ENCODE results near the gene TMEM178B.

TMEM178B gene

GRCh38 chr7:141042222-141043193 lies 31.4 kb upstream of the TMEM178B start:
- DNase-seq (ENCODE audit: low spot score): no peak
- CTCF ChIA-PET: no interaction called here
- POLR2A ChIA-PET (ENCODE audit: low non-redundant PET): interaction anchor here (0.6 kb wide), 1 partner anchor 366 kb away, joined by 4 read pairs; no protein-coding TSS in a partner anchor
- no peak overlapping the region for H3K27ac ChIP-seq
- TF ChIP-seq CTCF (conservative IDR thresholded peaks at IDR 0.05; ENCODE audit: low read depth): no peak

GRCh38 chr7:141043616-141044015 lies 30.2 kb upstream of the TMEM178B start:
- no peak for TF ChIP-seq CTCF (conservative IDR thresholded peaks at IDR 0.05; ENCODE audit: low read depth)
- no peak overlapping the region for H3K27ac ChIP-seq
- POLR2A ChIA-PET (ENCODE audit: low non-redundant PET): no interaction called here
- no peak for DNase-seq (ENCODE audit: low spot score)
- CTCF ChIA-PET: no interaction called here

GRCh38 chr7:141045126-141045841 lies 28.6 kb upstream of the TMEM178B start:
- no peak for DNase-seq (ENCODE audit: low spot score)
- ChIA-PET CTCF (no interaction called here), POLR2A (ENCODE audit: low non-redundant PET) (no interaction called here)

GRCh38 chr7:141045842-141046620 lies 27.8 kb upstream of the TMEM178B start:
- no peak for TF ChIP-seq CTCF (conservative IDR thresholded peaks at IDR 0.05; ENCODE audit: low read depth)
- CTCF ChIA-PET: no interaction called here
- POLR2A ChIA-PET (ENCODE audit: low non-redundant PET): no interaction called here
- H3K27ac ChIP-seq: no peak overlapping the region
- no peak for DNase-seq (ENCODE audit: low spot score)

More at GRCh38 chr7:141045126-141045841, 28.6 kb upstream of the TMEM178B start:
- no peak overlapping the region for H3K27ac ChIP-seq
- TF ChIP-seq CTCF (conservative IDR thresholded peaks at IDR 0.05; ENCODE audit: low read depth): no peak

GRCh38 chr7:141053626-141054025 lies 20.2 kb upstream of the TMEM178B start:
- no peak for TF ChIP-seq CTCF (conservative IDR thresholded peaks at IDR 0.05; ENCODE audit: low read depth)
- ChIA-PET CTCF (no interaction called here), POLR2A (ENCODE audit: low non-redundant PET) (no interaction called here)
- H3K27ac ChIP-seq: no peak overlapping the region
- no peak for DNase-seq (ENCODE audit: low spot score)

- DNase-seq (ENCODE audit: low spot score): no peak
- TF ChIP-seq CTCF (conservative IDR thresholded peaks at IDR 0.05; ENCODE audit: low read depth): no peak
- ChIA-PET CTCF (no interaction called here), POLR2A (ENCODE audit: low non-redundant PET) (no interaction called here)
- no peak overlapping the region for H3K27ac ChIP-seq
Measured at GRCh38 chr7:141055146-141055545, 18.7 kb upstream of the TMEM178B start.
